Neutrophil (primary cell): ENCODE results near the gene EPHA6.

ENCODE experiments used
- H3K27ac ChIP-seq: fragments of 200-600 bp; sonication (generic); 2 replicates; pipeline ENCODE4 v1.5.1; 2016; ENCODE audit warnings: mild to moderate bottlenecking, moderate library complexity
- H3K27me3 ChIP-seq: fragments of 200-600 bp; sonication (generic); 2 replicates; pipeline ENCODE4 v1.6.0; 2016; ENCODE audit warnings: mild to moderate bottlenecking
- H3K36me3 ChIP-seq: fragments of 200-600 bp; sonication (generic); 2 replicates; pipeline ENCODE4 v1.5.1; 2017
- H3K4me1 ChIP-seq, 2 experiments: fragments of 200-600 bp in 1 of 2; sonication (generic) in 1 of 2; 1 replicate in 1 of 2; 2 replicates in 1 of 2; pipeline versions ENCODE4 v1.5.1 to v1.6.1; 2013 to 2016; ENCODE audit warnings: low read depth in 1 of 2, low read length in 1 of 2, mild to moderate bottlenecking in 1 of 2, moderate library complexity in 1 of 2; ENCODE audit not compliant: control insufficient read depth in 1 of 2, insufficient read depth in 1 of 2
- H3K4me3 ChIP-seq, 2 experiments: fragments of 200-600 bp in 1 of 2; sonication (generic) in 1 of 2; 1 replicate in 1 of 2; 2 replicates in 1 of 2; pipeline ENCODE4 v1.5.1; 2013 to 2016; ENCODE audit warnings: low read depth in 1 of 2, low read length in 1 of 2, mild to moderate bottlenecking in 1 of 2, moderate library complexity in 1 of 2
- H3K9me3 ChIP-seq: fragments of 200-600 bp; sonication (generic); 2 replicates; pipeline ENCODE4 v1.5.1; 2016
- CTCF ChIP-seq: fragments of 200-600 bp; sonication (generic); IDR thresholded peaks from 2 replicates; pipeline ENCODE4 v1.5.1; 2016; ENCODE audit warnings: antibody characterized with exemption

Gene EPHA6

GRCh38 chr3:97105989-97106651 lies 291.7 kb downstream of the EPHA6 start:
- no peak for TF ChIP-seq CTCF
- Histone ChIP-seq H3K9me3 (no peaks in the 10 kb centered on the region), H3K27ac (no peak overlapping the region), H3K4me1 (no peaks in the 10 kb centered on the region), H3K36me3 (no peaks in the 10 kb centered on the region), H3K4me3 (no peak overlapping the region), H3K27me3 (no peaks in the 10 kb centered on the region)

- Histone ChIP-seq H3K36me3 (no peaks in the 10 kb centered on the region), H3K4me1 (no peaks in the 10 kb centered on the region), H3K27ac (no peak overlapping the region), H3K27me3 (no peaks in the 10 kb centered on the region), H3K4me3 (no peak overlapping the region), H3K9me3 (no peaks in the 10 kb centered on the region)
- TF ChIP-seq CTCF: no peak
These were observed 292.2 kb downstream of the EPHA6 start for GRCh38 chr3:97106652-97106989.

GRCh38 chr3:97108136-97108535 lies 293.7 kb downstream of the EPHA6 start:
- Histone ChIP-seq H3K27ac (no peak overlapping the region), H3K4me3 (no peak overlapping the region), H3K4me1 (no peaks in the 10 kb centered on the region), H3K9me3 (no peaks in the 10 kb centered on the region), H3K27me3 (no peaks in the 10 kb centered on the region), H3K36me3 (no peaks in the 10 kb centered on the region)
- TF ChIP-seq CTCF: no peak

GRCh38 chr3:97111244-97111643 lies 296.9 kb downstream of the EPHA6 start:
- Histone ChIP-seq H3K4me3 (no peak overlapping the region), H3K36me3 (no peaks in the 10 kb centered on the region), H3K27ac (no peak overlapping the region), H3K9me3 (no peaks in the 10 kb centered on the region), H3K4me1 (no peaks in the 10 kb centered on the region), H3K27me3 (no peaks in the 10 kb centered on the region)
- no peak for TF ChIP-seq CTCF

GRCh38 chr3:97121386-97121785 lies 307.0 kb downstream of the EPHA6 start:
- H3K27me3 ChIP-seq: no peaks in the 10 kb centered on the region

More at GRCh38 chr3:97121386-97121785, 307.0 kb downstream of the EPHA6 start:
- no peaks in the 10 kb centered on the region for H3K4me1 ChIP-seq
- H3K27ac ChIP-seq: no peak overlapping the region
- H3K36me3 ChIP-seq: no peaks in the 10 kb centered on the region
- H3K4me3 ChIP-seq: no peak overlapping the region
- no peaks in the 10 kb centered on the region for H3K9me3 ChIP-seq
- TF ChIP-seq CTCF: no peak
